GM19468 (cell line): Measurements from ENCODE around the gene FAM229A.
A peak's percentile ranks its signal among the peaks of the same experiment; 100 is the strongest.
"Not testable (repeated sequence)": the region's sequence is repeated elsewhere in the genome, so short reads cannot be mapped to it uniquely, and the experiment has no call there.

Source experiments
- ATAC-seq: cut with Tn5 transposase; IDR thresholded peaks from one replicate; pipeline ENCODE4 v1.9.1; 2021; ENCODE audit warnings: mild to moderate bottlenecking, moderate library complexity, moderate number of reproducible peaks; ENCODE audit not compliant: unreplicated experiment; ENCODE audit errors: extremely low read depth

Gene FAM229A

GRCh38 chr1:32362474-32363313 lies at the start of gene FAM229A, which contains the start of gene TSSK3:
FAM229A (minus strand) TSS chr1:32362485; CDS start chr1:32362091, 394 bp downstream.
TSSK3 (plus strand) TSS chr1:32362539; CDS start chr1:32362702, 163 bp downstream.
- ATAC-seq, result no peak

- ATAC-seq, result no peak
Observed at GRCh38 chr1:32411261-32411660, 49.0 kb upstream of the FAM229A start.

- no peak for ATAC-seq
Observed at GRCh38 chr1:32406629-32407111, 44.4 kb upstream of the FAM229A start.

GRCh38 chr1:32405672-32406467 lies 43.6 kb upstream of the FAM229A start:
- no peak for ATAC-seq

GRCh38 chr1:32404946-32405345 lies 42.7 kb upstream of the FAM229A start:
- no peak for ATAC-seq

- no peak for ATAC-seq
Observed at GRCh38 chr1:32400876-32401631, 38.8 kb upstream of the FAM229A start.

- ATAC-seq, result no peak
Observed at GRCh38 chr1:32399843-32400242, 37.6 kb upstream of the FAM229A start.

GRCh38 chr1:32398401-32398800 lies 36.1 kb upstream of the FAM229A start:
- no peak for ATAC-seq

GRCh38 chr1:32396524-32396923 lies 34.2 kb upstream of the FAM229A start:
- ATAC-seq, result not testable (repeated sequence)

GRCh38 chr1:32394890-32395432 lies 32.7 kb upstream of the FAM229A start:
- no peak for ATAC-seq

- ATAC-seq, result peak; percentile 90
Observed at GRCh38 chr1:32394141-32394889, 32.0 kb upstream of the FAM229A start, which contains the start of gene BSDC1. BSDC1 (minus strand) TSS chr1:32394441; CDS start chr1:32394414, 27 bp downstream.

GRCh38 chr1:32393832-32394140 lies 31.5 kb upstream of the FAM229A start:
- ATAC-seq, result no peak

GRCh38 chr1:32393136-32393535 lies 30.9 kb upstream of the FAM229A start:
- ATAC-seq, result no peak

GRCh38 chr1:32392325-32392724 lies 30.0 kb upstream of the FAM229A start:
- ATAC-seq, result no peak

GRCh38 chr1:32390904-32391870 lies 28.9 kb upstream of the FAM229A start:
- ATAC-seq, result no peak

- ATAC-seq, result no peak
Observed at GRCh38 chr1:32388641-32389040, 26.4 kb upstream of the FAM229A start.

- no peak for ATAC-seq
Observed at GRCh38 chr1:32386676-32387392, 24.5 kb upstream of the FAM229A start.

- no peak for ATAC-seq
Observed at GRCh38 chr1:32380057-32380456, 17.8 kb upstream of the FAM229A start.
